Measurements from ENCODE around the gene PCGF3. TPM values are rescaled to one million over a fixed set of nuclear protein-coding genes. Genes with fewer than 3 reads are reported as not detected.
A peak's percentile ranks its signal among the peaks of the same experiment; 100 is the strongest.
"Not testable (repeated sequence)": the region's sequence is repeated elsewhere in the genome, so short reads cannot be mapped to it uniquely, and the experiment has no call there.

Gene PCGF3
- total RNA-seq, 2 donors from 2014 or later, result 25.6 to 35.8 TPM

DNA sequence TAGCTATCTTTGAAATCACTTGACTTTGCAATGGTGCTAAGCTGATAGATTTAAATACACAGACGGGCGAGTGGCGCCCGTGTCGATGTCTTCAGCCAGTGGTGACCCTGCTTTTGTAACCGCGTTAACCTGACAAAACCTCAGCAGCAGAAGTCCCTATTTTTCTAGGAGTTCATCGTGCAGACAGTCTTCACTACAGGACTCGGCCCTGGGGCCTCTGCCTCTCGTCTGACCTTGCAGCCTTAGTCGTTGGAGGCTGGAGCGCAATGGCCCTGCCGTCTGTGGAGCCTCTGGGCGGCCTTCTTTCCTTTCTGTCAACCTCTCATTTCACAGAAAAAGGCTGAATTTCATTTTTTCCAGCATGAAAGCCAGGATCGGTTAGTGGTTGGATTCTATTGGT is 62.4 kb downstream of the PCGF3 start:
- intact Hi-C loops (cut with DNase I), result no loop called here

GRCh38 chr4:768995-769394 is 63.4 kb downstream of the PCGF3 start:
- intact Hi-C loops (cut with DNase I), result no loop called here
- DNase-seq (ENCODE audit: low spot score), result no peak

More for the DNA sequence above, 62.4 kb downstream of the PCGF3 start:
- no peak for DNase-seq (ENCODE audit: low spot score)

- no peak for DNase-seq (ENCODE audit: low spot score)
- intact Hi-C loops (cut with DNase I), result no loop called here
Measured at GRCh38 chr4:769511-769910, 63.9 kb downstream of the PCGF3 start.

- no peak for DNase-seq (ENCODE audit: low spot score)
- intact Hi-C loops (cut with DNase I), result no loop called here
Measured at GRCh38 chr4:770022-770421, 64.4 kb downstream of the PCGF3 start.

DNA sequence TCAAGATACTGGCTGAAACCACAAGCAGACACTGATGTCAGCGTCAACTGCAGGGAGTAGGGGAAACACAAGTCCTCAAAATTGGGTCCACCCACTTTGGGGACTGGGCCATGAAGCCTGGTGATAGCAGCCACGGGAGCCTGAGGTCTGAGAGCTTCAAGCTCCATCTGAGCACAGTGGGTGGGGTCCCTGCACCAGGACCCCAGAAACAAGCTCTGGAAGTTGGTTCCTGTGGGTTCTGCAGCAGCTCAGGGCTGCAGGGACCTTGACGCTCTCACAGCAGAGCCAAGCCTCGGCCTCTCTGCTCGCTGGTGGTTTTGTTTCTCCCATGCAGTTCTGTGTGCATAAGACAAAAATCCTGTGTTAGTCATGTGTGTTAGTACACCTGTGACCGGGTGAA is 65.8 kb downstream of the PCGF3 start:
- intact Hi-C loops (cut with DNase I), result no loop called here

DNA sequence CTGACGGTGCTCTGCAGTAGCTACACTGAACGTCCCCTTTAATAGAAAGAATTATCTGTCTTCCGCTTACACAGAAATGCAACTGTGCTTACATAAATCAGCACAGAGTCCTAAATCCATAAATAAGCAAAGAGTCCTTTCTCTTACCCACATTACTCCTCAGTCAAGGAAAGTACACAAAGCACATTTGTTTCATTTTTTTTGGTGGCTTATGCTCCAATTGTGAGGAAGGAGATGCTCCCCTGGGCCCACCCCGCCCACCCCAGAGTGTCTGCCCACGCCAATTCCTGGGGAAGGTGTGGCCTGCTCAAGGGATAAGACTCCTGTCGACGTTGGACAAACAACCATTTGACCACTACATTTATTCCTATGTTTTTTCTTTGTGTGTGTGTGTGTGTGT is 66.5 kb downstream of the PCGF3 start:
- intact Hi-C loops (cut with DNase I), result no loop called here

More for the DNA sequence above, 65.8 kb downstream of the PCGF3 start:
- no peak for DNase-seq (ENCODE audit: low spot score)

DNA sequence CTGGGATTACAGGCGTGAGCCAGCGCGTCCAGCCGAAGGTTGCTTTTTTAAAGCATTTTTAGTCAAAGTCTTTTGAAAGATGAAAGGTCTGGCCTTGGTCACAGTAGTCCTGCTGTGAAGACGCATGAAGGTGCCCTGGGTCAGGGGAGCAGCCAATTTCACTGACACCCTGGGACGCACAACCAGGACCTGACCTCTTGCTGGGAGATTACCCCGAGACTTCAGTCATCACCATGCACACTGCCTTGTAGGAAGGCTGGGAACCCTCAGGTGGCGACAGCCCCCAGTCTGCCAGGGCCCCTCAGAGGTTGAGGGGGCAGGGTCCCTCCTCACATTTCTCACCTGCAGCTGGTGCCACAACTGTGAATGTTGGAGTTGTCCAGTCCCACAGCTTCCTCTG is 67.1 kb downstream of the PCGF3 start:
- DNase-seq (ENCODE audit: low spot score), result no peak
- intact Hi-C loops (cut with DNase I), result no loop called here

More for the DNA sequence above, 66.5 kb downstream of the PCGF3 start:
- no peak for DNase-seq (ENCODE audit: low spot score)

DNA sequence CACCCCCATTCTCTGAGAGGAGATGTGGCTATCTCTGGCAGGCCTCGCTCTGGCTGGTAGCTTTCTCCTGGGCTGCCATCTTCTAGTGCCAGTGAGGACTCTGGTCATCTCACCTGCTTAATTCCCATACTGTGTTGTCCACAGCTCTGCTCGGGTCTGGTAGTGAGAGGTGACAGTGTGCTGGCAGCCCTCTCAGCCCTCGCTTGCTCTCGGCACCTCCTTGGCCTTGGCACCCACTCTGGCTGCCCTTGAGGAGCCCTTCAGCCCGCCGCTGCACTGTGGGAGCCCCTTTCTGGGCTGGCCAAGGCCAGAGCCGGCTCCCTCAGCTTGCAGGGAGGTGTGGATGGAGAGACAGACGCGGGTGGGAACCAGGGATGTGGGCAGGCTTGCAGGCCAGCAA is 67.6 kb downstream of the PCGF3 start:
- intact Hi-C loops (cut with DNase I), result no loop called here
- DNase-seq (ENCODE audit: low spot score), result no peak

DNA sequence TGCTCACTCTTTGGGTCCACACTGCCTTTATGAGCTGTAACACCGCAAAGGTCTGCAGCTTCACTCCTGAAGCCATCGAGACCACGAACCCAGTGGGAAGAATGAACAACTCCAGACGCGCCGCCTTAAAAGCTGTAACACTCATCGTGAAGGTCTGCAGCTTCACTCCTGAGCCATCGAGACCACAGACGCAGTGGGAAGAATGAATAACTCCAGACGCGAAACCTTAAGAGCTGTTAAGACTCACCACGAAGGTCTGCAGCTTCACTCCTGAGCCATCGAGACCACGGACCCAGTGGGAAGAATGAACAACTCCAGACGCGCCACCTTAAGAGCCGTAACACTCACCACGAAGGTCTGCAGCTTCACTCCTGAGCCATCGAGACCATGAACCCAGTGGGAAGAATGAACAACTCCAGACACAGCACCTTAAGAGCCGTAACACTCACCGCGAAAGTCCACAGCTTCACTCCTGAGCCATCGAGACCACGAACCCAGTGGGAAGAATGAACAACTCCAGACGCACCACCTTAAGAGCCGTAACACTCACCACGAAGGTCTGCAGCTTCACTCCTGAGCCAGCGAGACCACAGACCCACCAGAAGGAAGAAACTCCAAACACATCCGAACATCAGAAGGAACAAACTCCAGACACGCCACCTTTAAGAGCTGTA is 68.9 kb downstream of the PCGF3 start:
- DNase-seq (ENCODE audit: low spot score); intact Hi-C loops (cut with DNase I): not testable (repeated sequence)

DNA sequence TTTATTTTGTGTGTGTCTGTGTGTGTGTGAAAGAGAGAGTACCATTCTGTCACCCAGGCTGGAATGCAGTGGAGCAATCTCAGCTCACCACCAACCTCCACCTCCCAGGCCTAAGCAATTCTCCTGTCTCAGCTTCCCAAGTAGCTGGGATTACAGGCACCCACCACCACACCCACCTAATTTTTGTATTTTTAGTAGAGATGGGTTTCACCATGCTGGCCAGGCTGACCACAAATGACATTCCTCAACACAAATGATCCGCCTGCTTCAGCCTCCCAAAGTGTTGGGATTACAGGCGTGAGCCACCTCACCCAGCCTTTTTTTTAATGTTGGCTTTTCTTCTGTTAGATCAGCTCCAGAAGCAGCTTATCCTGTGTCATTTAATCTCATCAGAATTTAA is 69.9 kb downstream of the PCGF3 start:
- DNase-seq (ENCODE audit: low spot score); intact Hi-C loops (cut with DNase I): not testable (repeated sequence)

- intact Hi-C loops (cut with DNase I), result no loop called here
- no peak for DNase-seq (ENCODE audit: low spot score)
Measured at GRCh38 chr4:776743-777441, 71.3 kb downstream of the PCGF3 start.

DNA sequence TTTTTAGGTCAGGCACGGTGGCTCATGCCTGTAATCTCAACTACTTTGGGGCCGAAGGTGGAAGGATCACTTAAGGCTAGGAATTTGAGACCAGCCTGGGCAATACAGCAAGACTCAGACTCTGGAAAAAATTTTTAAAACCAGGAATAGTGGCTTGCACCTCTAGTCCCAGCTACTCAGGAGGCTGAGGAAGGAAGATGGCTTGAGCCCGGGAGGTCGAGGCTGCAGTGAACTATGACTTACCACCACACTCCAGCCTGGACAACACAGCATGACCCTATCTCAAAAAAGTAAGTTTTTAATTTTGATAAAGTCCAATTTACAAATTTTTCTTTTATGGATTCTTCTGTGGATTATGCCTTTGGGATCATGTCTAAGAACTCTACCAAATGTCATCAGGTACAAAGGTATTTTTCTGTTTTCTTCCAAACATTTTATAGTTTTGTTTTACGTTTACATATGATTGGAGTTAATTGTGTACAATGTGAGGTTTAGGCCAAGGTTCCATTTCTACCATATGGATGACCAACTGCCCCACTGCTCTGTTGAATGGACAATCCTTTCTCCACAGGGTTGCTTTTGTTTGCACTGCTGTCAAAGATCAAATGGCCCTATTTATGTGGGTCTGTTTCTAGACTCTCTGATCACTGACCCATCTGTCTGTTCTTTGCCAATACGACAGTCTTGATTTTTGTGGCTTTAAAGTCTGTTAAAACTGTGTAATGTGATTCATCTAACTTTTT is 72.1 kb downstream of the PCGF3 start:
- intact Hi-C loops (cut with DNase I), result no loop called here
- DNase-seq (ENCODE audit: low spot score), result no peak

DNA sequence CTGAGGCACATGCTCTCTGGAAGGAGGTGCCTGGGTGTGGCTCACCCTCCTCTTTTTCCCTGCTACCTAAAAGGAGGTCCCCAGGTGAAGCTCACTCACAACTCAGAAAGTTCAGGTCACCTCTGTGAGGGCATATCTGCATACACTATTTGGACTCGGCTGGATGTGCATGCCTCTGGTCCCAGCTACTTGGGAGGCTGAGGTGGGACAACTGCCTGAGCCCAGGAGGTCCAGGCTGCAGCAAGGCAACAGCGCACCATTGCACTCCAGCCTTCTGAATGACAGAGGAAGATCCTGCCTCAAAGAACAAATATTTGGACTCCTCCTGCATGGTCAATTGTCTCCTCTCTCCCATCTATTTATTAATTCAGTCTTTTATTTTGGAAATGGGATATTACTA is 73.9 kb downstream of the PCGF3 start:
- intact Hi-C loops (cut with DNase I), result no loop called here
- peak; percentile 71 for DNase-seq (ENCODE audit: low spot score)

- peak; percentile 44 for DNase-seq (ENCODE audit: low spot score)
- intact Hi-C loops (cut with DNase I), result not testable (repeated sequence)
Measured at GRCh38 chr4:780255-780654, 74.6 kb downstream of the PCGF3 start.

DNA sequence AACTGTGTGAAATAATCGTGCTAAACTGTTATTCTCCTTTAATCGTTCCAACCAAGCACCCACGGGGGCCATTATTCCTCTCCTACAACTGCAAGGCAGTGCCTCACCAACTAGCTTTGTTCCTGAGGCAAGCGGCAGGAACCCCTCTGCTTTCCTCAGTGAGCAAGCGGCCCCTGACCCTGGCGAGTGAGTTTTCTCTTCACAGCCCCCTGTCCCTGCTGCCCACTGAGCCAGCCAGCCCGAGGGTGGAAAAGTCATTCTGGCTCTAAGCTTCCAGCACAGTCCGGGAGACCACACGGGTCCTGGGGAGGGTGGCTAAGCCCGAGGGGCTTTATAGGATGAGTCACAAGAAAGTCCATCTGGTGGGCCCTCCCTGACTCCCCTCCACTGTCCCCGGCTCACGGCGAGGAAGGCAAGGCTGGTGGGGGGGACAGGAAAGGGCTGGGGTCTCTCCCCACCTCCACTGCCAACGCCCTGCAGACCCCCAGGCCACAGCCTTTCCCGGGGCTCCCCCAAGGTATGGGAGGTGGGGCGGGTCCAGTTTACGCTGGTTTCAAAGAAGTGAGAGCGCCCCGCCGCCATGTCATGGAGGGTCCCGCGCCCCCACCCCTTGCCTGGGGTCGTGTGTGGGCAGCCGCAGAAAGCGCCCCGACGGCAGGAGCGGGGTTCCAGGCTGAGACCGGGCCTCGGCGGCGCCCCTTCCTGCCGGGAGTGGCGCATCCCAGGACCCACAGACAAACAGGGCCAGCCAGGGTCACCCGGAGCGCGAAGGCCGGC is 75.3 kb downstream of the PCGF3 start:
- intact Hi-C loops (cut with DNase I), result no loop called here
- DNase-seq (ENCODE audit: low spot score), result peak; percentile 81

DNA sequence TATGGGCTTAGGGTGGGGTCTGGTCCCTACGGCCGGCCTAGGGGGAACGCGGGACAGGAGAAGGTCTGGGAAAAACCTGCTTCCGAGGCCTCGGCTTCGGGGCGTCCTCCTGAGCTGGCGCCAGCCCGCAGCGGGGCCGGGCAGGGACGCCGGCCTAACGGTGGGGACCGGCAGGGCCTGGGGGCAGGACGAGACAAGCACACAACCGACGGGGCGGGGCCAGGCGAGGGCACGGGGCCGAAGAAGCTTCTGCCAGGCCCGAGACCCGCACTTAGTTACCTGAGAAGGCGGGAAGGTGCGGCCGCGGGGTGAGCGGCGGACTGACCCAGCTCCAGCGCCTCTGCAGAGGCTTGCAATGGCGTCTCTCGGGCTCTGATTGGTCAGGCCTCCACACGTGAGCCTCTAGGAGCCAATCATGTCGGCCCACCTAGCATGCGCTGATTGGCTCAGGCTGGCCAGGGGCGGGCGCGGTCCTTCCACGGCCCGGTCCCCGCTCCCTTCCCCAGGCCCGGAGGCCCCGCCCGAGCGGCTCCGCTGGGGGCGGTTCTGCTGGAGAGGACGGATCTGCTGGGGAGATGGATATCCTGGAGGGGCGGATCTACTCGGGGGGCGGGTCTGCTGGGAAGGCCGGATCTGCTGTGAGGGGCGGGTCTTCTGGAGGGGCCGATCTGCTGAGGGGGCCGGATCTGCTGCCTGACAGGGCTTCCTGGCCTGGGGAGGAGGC is 76.0 kb downstream of the PCGF3 start:
- peak; percentile 100 for DNase-seq (ENCODE audit: low spot score)
- intact Hi-C loops (cut with DNase I), result no loop called here

DNA sequence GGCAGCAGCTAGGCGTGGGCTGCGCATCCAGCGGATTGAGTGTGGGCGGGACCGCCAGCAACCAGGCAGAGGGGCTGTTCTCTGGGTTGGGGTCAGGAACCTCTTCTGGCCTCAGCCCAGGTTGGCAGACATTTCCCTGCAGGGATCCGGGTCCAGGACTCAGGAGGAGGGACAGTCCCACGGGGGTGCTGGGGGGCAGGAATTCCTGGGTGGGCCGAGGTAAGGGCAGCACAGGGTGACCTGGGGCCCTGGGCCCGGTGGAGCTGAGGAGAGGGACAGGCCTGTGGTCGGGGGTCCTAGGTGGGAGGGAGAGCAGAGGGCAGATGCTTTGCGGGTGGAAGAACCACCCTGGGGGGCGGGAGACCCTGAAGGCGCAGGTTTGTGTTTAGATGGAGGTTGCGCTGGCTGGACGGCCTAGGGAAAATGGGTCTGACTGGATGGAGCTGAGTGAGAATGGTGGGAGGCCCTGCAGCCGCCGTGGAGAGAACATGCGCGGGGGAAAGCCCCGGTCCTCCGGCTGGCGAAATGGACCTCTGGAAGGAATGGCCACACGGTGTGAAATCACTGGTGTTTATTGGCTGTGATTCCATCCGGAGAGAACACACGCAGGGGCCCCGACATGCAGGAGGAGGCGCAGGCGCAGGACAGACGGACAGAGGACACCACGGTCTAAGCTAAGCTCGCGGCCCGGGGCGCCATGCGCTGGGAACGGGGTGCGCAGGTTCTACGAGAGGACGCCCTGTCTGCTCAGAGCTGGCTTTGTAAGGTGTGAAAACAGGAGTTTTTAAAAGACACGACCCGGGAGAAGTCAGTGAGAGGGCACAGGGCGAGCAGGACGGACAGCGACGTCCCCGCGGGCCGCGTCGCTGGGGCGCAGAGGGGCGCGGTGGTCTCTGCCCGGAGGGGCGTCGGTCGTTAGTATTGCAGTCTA is 79.0 kb downstream of the PCGF3 start:
- DNase-seq (ENCODE audit: low spot score), result peak; percentile 72
- intact Hi-C loops (cut with DNase I), result no loop called here
